Testis (tissue), 2 donors: ENCODE measurements around the gene IFI44.

Experiments
- POLR2A ChIP-seq: fragments of 450-650 bp; IDR thresholded peaks from one replicate; pipeline ENCODE4 v1.6.1; 2017; ENCODE audit warnings: antibody characterized with exemption, mild to moderate bottlenecking, moderate library complexity
- TF ChIP-seq, protein P1 (sequence below), 3 experiments: fragments of 450-650 bp in 2 of 3; fragments of 200-600 bp in 1 of 3; sonication (generic) in 1 of 3; IDR thresholded peaks; one replicate each; pipeline ENCODE4 v1.5.1; 2016 to 2019; ENCODE audit warnings: antibody characterized with exemption in 3 of 3, mild to moderate bottlenecking in 2 of 3, moderate library complexity in 1 of 3

GRCh38 chr1:78703806-78704205 lies 54.2 kb downstream of the IFI44 start:
- no peak for TF ChIP-seq POLR2A
- TF ChIP-seq, protein P1, sequence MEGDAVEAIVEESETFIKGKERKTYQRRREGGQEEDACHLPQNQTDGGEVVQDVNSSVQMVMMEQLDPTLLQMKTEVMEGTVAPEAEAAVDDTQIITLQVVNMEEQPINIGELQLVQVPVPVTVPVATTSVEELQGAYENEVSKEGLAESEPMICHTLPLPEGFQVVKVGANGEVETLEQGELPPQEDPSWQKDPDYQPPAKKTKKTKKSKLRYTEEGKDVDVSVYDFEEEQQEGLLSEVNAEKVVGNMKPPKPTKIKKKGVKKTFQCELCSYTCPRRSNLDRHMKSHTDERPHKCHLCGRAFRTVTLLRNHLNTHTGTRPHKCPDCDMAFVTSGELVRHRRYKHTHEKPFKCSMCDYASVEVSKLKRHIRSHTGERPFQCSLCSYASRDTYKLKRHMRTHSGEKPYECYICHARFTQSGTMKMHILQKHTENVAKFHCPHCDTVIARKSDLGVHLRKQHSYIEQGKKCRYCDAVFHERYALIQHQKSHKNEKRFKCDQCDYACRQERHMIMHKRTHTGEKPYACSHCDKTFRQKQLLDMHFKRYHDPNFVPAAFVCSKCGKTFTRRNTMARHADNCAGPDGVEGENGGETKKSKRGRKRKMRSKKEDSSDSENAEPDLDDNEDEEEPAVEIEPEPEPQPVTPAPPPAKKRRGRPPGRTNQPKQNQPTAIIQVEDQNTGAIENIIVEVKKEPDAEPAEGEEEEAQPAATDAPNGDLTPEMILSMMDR (IDR thresholded peaks at IDR 0.05), result no peak
